HG03159 (cell line): Measurements from ENCODE around the gene PTCHD1.

Source experiments
- ATAC-seq: cut with Tn5 transposase; IDR thresholded peaks from one replicate; pipeline ENCODE4 v1.9.1; 2021; ENCODE audit warnings: mild to moderate bottlenecking, moderate library complexity; ENCODE audit not compliant: unreplicated experiment

Gene PTCHD1

DNA sequence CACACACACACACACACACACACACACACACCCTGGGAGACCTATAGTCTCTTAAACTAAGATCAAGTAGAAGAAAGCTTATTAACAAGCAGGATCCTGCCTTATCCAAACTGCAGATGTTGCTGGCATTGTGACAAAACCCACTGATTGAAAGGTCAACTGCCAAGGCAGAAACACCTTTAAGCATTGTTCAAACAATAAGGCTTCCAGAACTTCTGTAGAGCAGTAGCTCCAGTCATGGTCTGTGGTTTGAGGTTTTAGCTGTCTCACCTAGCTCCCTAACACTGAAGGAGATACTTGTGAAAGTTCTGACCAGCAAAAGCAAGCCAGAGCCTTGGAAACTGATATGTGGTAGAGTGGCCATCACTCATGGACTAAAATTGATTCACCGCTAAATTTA lies 59.8 kb downstream of the PTCHD1 start:
- no peak for ATAC-seq

DNA sequence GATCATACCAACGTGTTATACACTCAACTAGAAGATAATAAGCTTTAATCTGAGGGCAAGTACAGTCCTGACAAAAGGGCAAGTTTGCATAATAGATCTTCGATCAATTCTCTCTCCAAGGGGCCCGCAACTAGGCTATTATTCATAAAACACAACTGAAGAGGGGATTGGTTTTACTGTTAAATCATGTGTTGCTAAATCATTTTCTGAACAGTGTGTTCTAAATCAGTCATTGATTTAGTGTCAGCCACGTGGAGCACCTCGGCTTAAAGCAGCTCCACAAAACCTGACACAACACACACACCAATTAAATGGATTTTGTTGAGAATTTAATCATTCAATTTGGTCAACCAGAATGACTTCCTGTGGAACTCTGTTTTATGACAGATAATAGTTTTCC lies 61.6 kb downstream of the PTCHD1 start:
- no peak for ATAC-seq

- no peak for ATAC-seq
Measured at GRCh38 chrX:23398570-23398969, 63.9 kb downstream of the PTCHD1 start.

DNA sequence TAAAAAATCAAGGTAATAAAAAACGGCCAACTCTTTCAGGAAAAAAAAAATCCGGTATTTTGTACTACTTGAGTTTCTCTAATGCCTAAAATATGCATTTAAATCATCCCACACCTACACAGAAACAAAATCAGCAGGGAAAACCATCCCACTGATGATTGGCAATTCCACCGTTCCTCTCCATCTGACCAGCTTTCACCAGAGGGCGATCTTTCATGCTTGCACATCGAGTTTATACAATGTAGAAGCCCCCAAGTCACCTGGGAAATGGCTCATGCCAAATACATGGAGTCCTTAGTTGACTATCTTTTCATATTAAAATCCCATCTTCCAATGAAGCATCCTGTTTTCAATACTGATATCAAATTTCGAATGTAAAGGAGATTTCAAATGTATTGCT lies 69.2 kb downstream of the PTCHD1 start:
- ATAC-seq = no peak

DNA sequence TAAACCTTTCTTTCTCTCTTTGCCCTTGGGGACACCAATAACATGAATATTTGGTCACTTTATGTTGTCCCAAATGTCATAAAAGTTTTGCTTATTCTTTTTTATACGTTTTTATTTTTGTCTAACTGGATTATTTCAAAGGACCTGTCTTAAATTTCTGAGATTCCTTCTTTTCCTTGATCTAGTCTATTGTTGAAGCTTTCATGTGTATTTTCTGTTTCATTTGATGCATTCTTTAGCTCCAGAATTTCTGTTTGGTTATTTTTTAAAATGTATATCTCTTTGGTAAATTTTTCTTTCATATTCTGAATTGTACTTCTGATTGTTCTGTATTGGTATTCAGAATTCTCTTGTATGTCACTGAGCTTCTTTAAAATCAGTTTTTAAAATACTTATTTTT lies 88.3 kb downstream of the PTCHD1 start:
- ATAC-seq = no peak

DNA sequence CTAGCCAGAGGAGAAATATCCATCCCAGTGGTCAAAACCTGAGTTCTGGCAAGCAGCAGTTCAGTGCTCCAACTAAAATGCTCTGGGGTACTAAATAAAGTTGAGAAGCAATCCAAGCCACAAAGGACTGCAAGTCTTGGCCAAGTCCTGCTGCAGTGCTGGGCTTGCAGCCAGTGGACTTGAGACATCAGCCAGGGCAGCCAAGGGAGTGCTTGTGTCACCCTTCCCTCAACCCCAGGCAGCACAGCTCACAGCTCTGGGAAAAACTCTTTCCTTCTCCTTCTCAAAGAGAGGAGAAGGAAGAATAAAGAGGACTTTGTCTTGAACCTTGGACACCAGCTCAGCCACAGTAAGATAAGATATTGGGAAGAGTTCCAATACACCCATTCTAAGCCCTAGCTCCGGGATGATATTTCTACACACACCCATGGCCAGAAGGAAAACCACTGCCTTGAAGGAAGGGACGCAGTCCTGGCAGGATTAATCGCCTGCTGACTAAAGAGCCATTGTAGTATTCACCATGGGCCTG lies 99.8 kb downstream of the PTCHD1 start:
- ATAC-seq = no peak

- no peak for ATAC-seq
Measured at GRCh38 chrX:23435108-23435507, 100.5 kb downstream of the PTCHD1 start.

GRCh38 chrX:23435575-23435974 lies 100.9 kb downstream of the PTCHD1 start:
- no peak for ATAC-seq

GRCh38 chrX:23436875-23437274 lies 102.2 kb downstream of the PTCHD1 start:
- no peak for ATAC-seq

DNA sequence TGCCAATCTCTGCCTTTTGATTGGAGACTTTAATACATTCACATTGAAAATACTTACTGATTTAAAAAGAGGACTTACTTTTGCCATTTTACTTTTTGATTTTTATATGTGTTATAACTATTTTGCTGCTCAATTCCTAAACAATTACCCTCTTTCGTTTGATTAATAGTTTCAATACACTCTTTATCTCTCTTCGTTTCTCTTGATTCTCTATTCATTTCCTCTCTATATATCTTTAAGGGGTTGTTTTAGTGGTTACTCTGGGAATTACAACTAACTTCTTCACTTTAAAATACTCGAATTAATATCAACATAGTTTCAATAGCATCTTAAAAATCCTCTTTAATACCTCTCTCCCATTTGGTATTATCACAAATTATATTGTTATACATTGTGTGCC lies 116.6 kb downstream of the PTCHD1 start:
- no peak for ATAC-seq
